ENCODE measurements around the gene ACSL5. TPM values are rescaled to one million over a fixed set of nuclear protein-coding genes. Genes with fewer than 3 reads are reported as not detected.

The ACSL5 gene
- total RNA-seq, 1 experiment from 2014 or later, result not detected

- H3K14ac ChIP-seq (ENCODE audit: insufficient read depth, low read length), result no peak overlapping the region
- H3K4me2 ChIP-seq (ENCODE audit: insufficient read depth, insufficient read length, low read length), result no peak overlapping the region
- no peaks in the 10 kb centered on the region; a peak in 1 of 5 replicates for H3K9me3 Mint-ChIP-seq
- no peak overlapping the region for H2BK12ac ChIP-seq (ENCODE audit: insufficient read length, low read depth, low read length)
- H3K27me3 Mint-ChIP-seq (ENCODE audit: low read depth), result peaks cover 2% of the 10 kb centered on the region; the same call in 1 of the 2 replicates
- H2BK120ac ChIP-seq (ENCODE audit: low read depth, low read length, poor library complexity, severe bottlenecking), result no peak overlapping the region
- TF ChIP-seq, protein P1, sequence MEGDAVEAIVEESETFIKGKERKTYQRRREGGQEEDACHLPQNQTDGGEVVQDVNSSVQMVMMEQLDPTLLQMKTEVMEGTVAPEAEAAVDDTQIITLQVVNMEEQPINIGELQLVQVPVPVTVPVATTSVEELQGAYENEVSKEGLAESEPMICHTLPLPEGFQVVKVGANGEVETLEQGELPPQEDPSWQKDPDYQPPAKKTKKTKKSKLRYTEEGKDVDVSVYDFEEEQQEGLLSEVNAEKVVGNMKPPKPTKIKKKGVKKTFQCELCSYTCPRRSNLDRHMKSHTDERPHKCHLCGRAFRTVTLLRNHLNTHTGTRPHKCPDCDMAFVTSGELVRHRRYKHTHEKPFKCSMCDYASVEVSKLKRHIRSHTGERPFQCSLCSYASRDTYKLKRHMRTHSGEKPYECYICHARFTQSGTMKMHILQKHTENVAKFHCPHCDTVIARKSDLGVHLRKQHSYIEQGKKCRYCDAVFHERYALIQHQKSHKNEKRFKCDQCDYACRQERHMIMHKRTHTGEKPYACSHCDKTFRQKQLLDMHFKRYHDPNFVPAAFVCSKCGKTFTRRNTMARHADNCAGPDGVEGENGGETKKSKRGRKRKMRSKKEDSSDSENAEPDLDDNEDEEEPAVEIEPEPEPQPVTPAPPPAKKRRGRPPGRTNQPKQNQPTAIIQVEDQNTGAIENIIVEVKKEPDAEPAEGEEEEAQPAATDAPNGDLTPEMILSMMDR (conservative IDR thresholded peaks at IDR 0.05), result no peak
- no peak overlapping the region for H3K4ac ChIP-seq (ENCODE audit: low read depth, low read length)
- H2AK5ac ChIP-seq (ENCODE audit: insufficient read length, low read length), result no peak overlapping the region
- no peak overlapping the region for H3K4me3 Mint-ChIP-seq
- no peaks in the 10 kb centered on the region for H3K23me2 ChIP-seq (ENCODE audit: insufficient read length, low read depth, low read length, poor library complexity, severe bottlenecking)
- no peak overlapping the region for H4K91ac ChIP-seq (ENCODE audit: insufficient read length, low read depth, low read length)
- no peak overlapping the region for H4K5ac ChIP-seq (ENCODE audit: insufficient read length, low read depth, low read length)
- H3K27me3 ChIP-seq (ENCODE audit: insufficient read depth, low read length), result no peaks in the 10 kb centered on the region
- H2BK20ac ChIP-seq (ENCODE audit: low read depth, low read length, poor library complexity, severe bottlenecking), result no peak overlapping the region
- no peaks in the 10 kb centered on the region for H3K79me2 ChIP-seq (ENCODE audit: insufficient read depth, low read length)
- no peak overlapping the region for H3K18ac ChIP-seq (ENCODE audit: insufficient read length, low read depth, low read length)
- H3K56ac ChIP-seq (ENCODE audit: insufficient read length, low read depth, low read length), result no peak overlapping the region
- no CpG with 5 or more reads among the region's 8 CpGs for WGBS (ENCODE audit: extremely low coverage, insufficient read length, low lambda C conversion rate)
- no peaks in the 10 kb centered on the region; a peak in 1 of 7 replicates for H3K36me3 Mint-ChIP-seq (ENCODE audit: insufficient read depth in 1 of 3, low read depth in 3 of 3)
- H4K8ac ChIP-seq (replicated peaks; ENCODE audit: insufficient read length, low read depth, low read length), result no peak overlapping the region
- H3K27ac ChIP-seq (ENCODE audit: insufficient read length, low read depth, low read length), result no peak overlapping the region
- H4K20me1 ChIP-seq (ENCODE audit: control insufficient read depth, insufficient read depth, insufficient read length), result no peaks in the 10 kb centered on the region
- no peak overlapping the region for H3K27ac Mint-ChIP-seq
- H2AFZ ChIP-seq (ENCODE audit: low read length), result no peak overlapping the region
- no peak overlapping the region for H3T11ph ChIP-seq (ENCODE audit: low read length)
- H2BK5ac ChIP-seq (ENCODE audit: insufficient read length, low read length), result no peak overlapping the region
- peaks cover 0 to 6% of the 10 kb centered on the region in 2 experiments; a peak in 2 of 4 replicates for H3K4me1 Mint-ChIP-seq
- no peaks in the 10 kb centered on the region for H3K79me1 ChIP-seq (ENCODE audit: insufficient read depth, low read depth, low read length, poor library complexity, severe bottlenecking)
- no peaks in the 10 kb centered on the region; the same call in 1 of the 2 replicates for H3K4me1 ChIP-seq (ENCODE audit: insufficient read depth, low read length)
- H3K9ac ChIP-seq (ENCODE audit: extremely low read depth, insufficient read length, low read length), result no peak overlapping the region
- no peaks in the 10 kb centered on the region for H3K9me3 ChIP-seq (ENCODE audit: control insufficient read depth, low read depth, low read length)
- H3K23ac ChIP-seq (ENCODE audit: insufficient read length, low read depth, low read length), result no peak overlapping the region
- no peak for DNase-seq
- H2BK15ac ChIP-seq (ENCODE audit: low read depth, low read length), result no peak overlapping the region
Observed at GRCh38 chr10:112351146-112351545, 22.8 kb upstream of the ACSL5 start.

Data from H9 (cell line).